Hepatocyte (in vitro differentiated cells): ENCODE measurements around the gene HS2ST1.

ENCODE experiments used
- EZH2phosphoT487 ChIP-seq: fragments of 200-600 bp; sonication (generic); IDR thresholded peaks from one replicate; pipeline ENCODE4 v1.6.1; 2018; ENCODE audit warnings: antibody characterized with exemption, mild to moderate bottlenecking, low read depth, moderate library complexity; ENCODE audit not compliant: unreplicated experiment, severe bottlenecking
- TF ChIP-seq, protein P1 (sequence below): fragments of 200-600 bp; sonication (generic); IDR thresholded peaks from 2 replicates; pipeline ENCODE4 v1.5.1; 2016; ENCODE audit warnings: antibody characterized with exemption, mild to moderate bottlenecking; ENCODE audit not compliant: poor library complexity

DNA sequence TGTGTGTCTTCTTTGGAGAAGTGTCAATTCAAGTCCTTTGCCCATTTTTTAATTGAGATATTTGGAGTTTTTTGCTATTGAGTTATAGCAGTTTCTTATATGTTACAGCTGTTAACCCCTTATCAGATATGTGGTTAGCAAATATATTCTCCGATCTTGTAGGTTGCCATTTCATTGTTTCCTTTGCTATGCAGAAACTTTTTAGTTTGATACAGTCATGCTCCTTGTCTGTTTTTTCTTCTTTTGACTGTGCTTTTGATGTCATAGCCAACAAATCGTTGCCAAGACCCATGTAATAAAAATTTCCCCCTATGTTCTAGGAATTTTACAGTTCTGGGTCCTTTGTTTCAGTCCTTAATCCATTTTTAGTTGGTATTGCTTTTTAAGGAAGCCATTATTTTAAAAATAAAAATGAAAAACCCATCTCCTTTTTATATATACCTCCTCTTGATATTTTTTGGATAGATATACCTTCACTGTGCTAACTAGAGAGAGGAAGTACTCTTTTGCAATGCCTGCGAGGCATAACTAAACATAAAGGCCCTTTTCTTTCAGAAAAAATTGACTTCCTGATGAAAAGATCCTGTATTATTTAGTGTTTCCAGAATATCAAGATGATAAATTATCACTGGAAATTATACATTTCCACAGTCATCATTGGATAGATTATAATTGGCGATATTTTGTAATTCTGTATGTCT is 127.8 kb downstream of the HS2ST1 start:
- TF ChIP-seq, protein P1, sequence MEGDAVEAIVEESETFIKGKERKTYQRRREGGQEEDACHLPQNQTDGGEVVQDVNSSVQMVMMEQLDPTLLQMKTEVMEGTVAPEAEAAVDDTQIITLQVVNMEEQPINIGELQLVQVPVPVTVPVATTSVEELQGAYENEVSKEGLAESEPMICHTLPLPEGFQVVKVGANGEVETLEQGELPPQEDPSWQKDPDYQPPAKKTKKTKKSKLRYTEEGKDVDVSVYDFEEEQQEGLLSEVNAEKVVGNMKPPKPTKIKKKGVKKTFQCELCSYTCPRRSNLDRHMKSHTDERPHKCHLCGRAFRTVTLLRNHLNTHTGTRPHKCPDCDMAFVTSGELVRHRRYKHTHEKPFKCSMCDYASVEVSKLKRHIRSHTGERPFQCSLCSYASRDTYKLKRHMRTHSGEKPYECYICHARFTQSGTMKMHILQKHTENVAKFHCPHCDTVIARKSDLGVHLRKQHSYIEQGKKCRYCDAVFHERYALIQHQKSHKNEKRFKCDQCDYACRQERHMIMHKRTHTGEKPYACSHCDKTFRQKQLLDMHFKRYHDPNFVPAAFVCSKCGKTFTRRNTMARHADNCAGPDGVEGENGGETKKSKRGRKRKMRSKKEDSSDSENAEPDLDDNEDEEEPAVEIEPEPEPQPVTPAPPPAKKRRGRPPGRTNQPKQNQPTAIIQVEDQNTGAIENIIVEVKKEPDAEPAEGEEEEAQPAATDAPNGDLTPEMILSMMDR: no peak
- TF ChIP-seq EZH2phosphoT487: no peak
